A549 (cell line): ENCODE measurements around the gene ELMOD2.

ENCODE experiments used
- CHD2 ChIP-seq: fragments of 150-350 bp; IDR thresholded peaks from 2 replicates; pipeline ENCODE4 v1.6.1; 2014; ENCODE audit warnings: low read length; ENCODE audit not compliant: partially characterized antibody
- CTCF ChIP-seq: fragments of >200 bp; sonication (Bioruptor Twin); formaldehyde crosslinking; IDR thresholded peaks from 3 replicates; pipeline ENCODE4 v1.5.1; 2016
- HES2 ChIP-seq: fragments of >200 bp; sonication (Bioruptor Twin); formaldehyde crosslinking; IDR thresholded peaks from 2 replicates; pipeline ENCODE4 v1.6.1; 2016
- KDM1A ChIP-seq: fragments of 200-600 bp; sonication (generic); IDR thresholded peaks from 2 replicates; pipeline ENCODE4 v1.6.1; 2016; ENCODE audit warnings: low read depth, mild to moderate bottlenecking
- RAD21 ChIP-seq, 2 experiments: fragments of >200 bp in 1 of 2; sonication (Bioruptor Twin) in 1 of 2; formaldehyde crosslinking in 1 of 2; IDR thresholded peaks in 1 of 2; conservative IDR thresholded peaks in 1 of 2; 2 replicates in 1 of 2; 3 replicates in 1 of 2; pipeline ENCODE4 v1.6.1; 2012 to 2018; ENCODE audit warnings: inconsistent platforms in 1 of 2

GRCh38 chr4:140569307-140569638 is 45.3 kb downstream of the ELMOD2 start:
- no peak for TF ChIP-seq KDM1A
- no peak for TF ChIP-seq HES2
- no peak for TF ChIP-seq RAD21 (conservative IDR thresholded peaks at IDR 0.05 in 1 of 2, IDR thresholded peaks at IDR 0.05 in 1 of 2)
- TF ChIP-seq CHD2: no peak
- TF ChIP-seq CTCF: no peak
